AG10803 (cell line): ENCODE data around the gene FAAP100.

ENCODE experiments used
- DNase-seq: peaks from one replicate; pipeline ENCODE4 v3.0.0; 2010; ENCODE audit warnings: low read depth
- H3K4me3 ChIP-seq: 2 replicates; pipeline ENCODE4 v1.5.1; 2011; ENCODE audit warnings: mild to moderate bottlenecking, low read length, control low read depth
- TF ChIP-seq, protein P1 (sequence below): conservative IDR thresholded peaks from 2 replicates; pipeline ENCODE4 v1.5.1; 2011; ENCODE audit warnings: mild to moderate bottlenecking, low read length, control low read depth, inconsistent platforms

FAAP100 gene

DNA sequence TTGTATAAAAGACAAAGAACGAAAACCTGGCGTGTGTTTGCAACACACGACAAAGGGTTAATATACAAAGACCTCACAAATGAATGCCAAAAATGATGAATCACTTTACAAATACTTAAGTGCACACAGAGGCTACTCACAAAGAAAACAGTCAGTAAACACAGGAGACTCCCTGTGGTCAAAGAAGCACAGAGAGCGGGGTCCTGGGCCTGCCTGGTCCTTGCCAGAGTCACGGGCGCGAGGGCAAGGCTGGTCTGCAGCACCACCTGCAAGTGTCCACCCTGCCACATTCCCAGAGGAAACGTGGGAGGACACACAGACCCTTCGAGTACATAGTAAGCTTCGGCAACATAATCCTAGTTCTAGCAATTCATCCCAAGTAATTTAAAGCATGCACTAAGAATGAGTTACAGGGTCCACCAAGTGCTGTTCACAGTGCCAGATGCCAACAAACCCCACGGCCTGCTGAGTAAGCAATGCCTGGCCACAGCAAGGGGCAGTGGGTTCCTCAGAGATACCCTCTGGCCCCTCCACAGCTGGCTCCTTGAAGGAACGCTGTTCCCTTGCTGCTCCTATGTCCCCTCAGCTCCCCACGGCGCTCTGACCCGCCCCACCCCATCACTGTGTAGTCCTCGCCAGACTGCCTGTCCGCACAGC lies 24.6 kb upstream of the FAAP100 start:
- DNase-seq: peak; percentile 75
- no peak overlapping the region for H3K4me3 ChIP-seq
- TF ChIP-seq, protein P1, sequence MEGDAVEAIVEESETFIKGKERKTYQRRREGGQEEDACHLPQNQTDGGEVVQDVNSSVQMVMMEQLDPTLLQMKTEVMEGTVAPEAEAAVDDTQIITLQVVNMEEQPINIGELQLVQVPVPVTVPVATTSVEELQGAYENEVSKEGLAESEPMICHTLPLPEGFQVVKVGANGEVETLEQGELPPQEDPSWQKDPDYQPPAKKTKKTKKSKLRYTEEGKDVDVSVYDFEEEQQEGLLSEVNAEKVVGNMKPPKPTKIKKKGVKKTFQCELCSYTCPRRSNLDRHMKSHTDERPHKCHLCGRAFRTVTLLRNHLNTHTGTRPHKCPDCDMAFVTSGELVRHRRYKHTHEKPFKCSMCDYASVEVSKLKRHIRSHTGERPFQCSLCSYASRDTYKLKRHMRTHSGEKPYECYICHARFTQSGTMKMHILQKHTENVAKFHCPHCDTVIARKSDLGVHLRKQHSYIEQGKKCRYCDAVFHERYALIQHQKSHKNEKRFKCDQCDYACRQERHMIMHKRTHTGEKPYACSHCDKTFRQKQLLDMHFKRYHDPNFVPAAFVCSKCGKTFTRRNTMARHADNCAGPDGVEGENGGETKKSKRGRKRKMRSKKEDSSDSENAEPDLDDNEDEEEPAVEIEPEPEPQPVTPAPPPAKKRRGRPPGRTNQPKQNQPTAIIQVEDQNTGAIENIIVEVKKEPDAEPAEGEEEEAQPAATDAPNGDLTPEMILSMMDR: no peak

DNA sequence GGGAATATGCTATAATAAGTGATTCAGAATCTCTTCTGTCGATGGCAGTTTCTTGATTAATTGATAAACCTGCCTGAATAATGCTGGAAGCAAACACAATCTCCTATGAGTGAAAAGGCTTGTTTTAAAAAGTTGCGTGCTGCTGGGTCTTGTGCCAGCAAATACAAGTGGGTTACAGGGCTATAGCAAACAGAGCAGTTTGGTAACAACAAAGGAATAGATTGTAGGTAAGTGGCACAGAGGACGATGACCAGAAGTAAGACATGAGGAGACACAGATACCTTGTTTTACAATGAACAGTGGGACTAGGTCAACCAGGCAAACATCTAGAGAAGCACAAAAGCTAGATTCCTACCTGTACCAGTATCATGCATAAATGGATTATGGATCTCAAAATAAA lies 23.7 kb upstream of the FAAP100 start:
- TF ChIP-seq, protein P1: no peak
- H3K4me3 ChIP-seq: no peak overlapping the region
- no peak for DNase-seq

DNA sequence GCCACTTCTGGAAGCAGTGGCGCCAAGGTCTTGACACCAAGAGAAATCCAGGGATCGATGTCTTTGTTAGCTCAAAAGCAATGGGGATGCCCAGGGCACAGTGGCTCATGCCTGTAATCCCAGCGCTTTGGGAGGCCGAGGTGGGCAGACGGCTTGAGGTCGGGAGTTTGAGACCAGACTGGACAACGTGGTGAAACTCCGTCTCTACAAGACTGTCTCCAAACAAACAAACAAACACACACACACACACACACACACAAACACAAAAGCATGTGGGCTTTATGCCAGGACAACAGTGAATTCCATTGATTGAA lies 22.4 kb upstream of the FAAP100 start:
- no peak for DNase-seq
- no peak overlapping the region for H3K4me3 ChIP-seq
- TF ChIP-seq, protein P1: no peak

DNA sequence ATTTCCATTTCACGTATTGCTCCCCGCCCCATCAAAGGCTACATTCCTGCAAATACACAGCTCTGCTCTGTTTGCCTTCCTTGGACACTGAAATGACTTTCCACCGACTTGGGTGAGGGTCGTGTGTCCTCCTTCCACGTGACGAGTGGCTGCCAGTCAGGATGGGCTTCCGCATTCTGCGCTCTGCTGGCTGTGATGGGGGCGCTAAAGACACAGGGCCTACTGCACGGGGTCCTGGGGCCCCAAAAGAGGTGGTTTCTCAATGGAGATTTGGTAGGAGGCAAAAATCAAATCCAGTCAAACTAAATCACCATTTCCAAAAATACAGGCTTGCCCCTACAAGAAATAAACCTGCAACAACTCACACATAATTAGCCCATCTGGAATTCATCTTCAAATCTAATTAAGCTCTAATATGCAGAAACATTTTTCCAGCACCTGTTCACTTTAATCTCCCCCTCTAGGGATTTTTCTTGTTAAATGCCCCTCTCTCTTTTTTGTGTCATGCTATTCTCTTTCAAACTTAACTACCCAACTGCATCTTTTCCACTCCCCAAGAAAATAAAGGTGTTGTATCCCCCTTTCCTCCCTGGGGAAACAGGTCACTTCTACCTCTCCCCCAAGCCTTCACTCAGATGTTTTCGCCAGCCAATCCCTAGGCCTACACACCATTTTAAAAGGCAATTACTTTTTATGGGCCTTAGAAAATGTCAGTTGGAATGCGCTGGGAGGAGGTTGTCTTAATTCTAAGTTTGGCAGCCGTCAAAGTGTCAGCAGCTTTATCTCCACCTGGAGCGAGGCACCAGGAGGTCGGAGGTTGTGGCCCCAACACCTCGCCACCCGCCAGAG lies 21.9 kb upstream of the FAAP100 start:
- no peak overlapping the region for H3K4me3 ChIP-seq
- TF ChIP-seq, protein P1: no peak
- DNase-seq: no peak

DNA sequence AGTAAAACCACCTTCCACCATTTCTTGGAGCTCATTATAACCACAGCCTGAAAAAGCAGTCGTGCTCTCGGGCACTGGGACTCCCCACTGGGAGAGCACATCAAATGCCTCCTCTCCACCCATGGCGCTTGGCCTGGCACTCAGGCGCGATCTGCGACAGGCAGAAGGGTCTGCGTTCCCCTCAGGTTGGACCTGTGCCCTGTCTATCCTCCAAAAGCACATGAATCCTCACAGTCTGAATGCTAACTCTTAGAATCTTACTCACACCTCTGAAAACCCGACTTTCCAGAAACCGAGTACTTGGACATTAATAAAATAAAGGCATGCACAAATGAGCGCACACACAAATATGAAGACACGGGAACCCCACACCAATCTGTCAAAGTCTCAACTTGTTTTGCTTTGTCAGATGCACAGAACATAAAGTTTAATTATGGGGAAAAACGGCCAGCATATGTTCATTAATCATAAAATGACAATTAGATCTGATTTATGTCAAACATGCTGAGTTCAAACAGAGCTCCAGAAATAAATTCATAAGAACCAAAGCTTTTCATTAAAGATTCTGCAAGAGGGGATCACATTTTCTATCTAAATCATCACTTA lies 20.5 kb upstream of the FAAP100 start:
- no peak overlapping the region for H3K4me3 ChIP-seq
- DNase-seq: no peak
- TF ChIP-seq, protein P1: no peak

DNA sequence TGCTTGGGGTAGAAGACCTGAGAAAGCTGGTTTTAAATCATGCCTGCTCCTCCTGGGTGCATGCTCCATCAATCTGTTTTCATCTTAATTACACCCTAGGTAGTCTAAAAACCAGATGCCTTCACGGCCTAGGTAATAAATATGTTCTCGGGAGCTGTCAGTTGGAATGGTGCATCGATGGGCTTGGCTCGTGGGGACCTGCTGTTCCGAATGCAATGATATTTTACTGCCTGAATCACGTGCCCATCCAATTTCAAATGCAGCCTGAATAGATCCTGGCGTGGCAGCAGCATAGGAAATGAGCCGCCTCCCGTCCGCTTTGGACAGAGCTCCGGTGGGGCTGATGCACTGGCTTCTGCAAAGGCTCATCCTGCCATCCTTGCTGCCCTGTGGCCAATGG lies 18.8 kb upstream of the FAAP100 start:
- no peak overlapping the region for H3K4me3 ChIP-seq
- no peak for DNase-seq
- TF ChIP-seq, protein P1: no peak
